Naive thymus-derived CD4-positive, alpha-beta T cell (primary cell): ENCODE results near the gene DLGAP5. TPM values are rescaled to one million over a fixed set of nuclear protein-coding genes. Genes with fewer than 3 reads are reported as not detected.

Experiments
- ATAC-seq: fragments of 150-1000 bp; cut with Tn5 transposase; 2 replicates; pipeline ENCODE4 v1.10.0; 2021; ENCODE audit warnings: mild to moderate bottlenecking, moderate library complexity
- CTCF ChIA-PET: fragments of 350-600 bp; sonication (Branson Sonifier 250); formaldehyde crosslinking; loops from one replicate; lab custom pipeline; 2021; ENCODE audit warnings: antibody characterized with exemption; lab: Charles Lee
- POLR2A ChIA-PET: fragments of 350-600 bp; sonication (Branson Sonifier 250); formaldehyde crosslinking; loops from one replicate; lab custom pipeline; 2021; ENCODE audit warnings: antibody characterized with exemption, inconsistent platforms; lab: Charles Lee
- DNase-seq, 9 donors: peaks; one replicate each; pipeline versions ENCODE4 v3.0.0 to v3.0.0-alpha.2; 2020 to 2022; ENCODE audit warnings: mixed read lengths in 1 of 9
- H3K27ac ChIP-seq: one replicate; pipeline ENCODE4 v1.7.0; 2013; ENCODE audit warnings: mild to moderate bottlenecking, low read depth, low read length, moderate library complexity
- H3K27me3 ChIP-seq, 2 donors: one replicate each; pipeline ENCODE4 v1.7.0; 2013; ENCODE audit warnings: low read length in 2 of 2, mild to moderate bottlenecking in 2 of 2, moderate library complexity in 2 of 2; ENCODE audit not compliant: control insufficient read depth in 2 of 2, insufficient read depth in 2 of 2
- H3K36me3 ChIP-seq, 3 experiments: 1 replicate in 2 of 3; 2 replicates in 1 of 3; pipeline ENCODE4 v1.7.0; 2013; ENCODE audit warnings: low read length in 3 of 3, mild to moderate bottlenecking in 3 of 3, moderate library complexity in 1 of 3; ENCODE audit not compliant: insufficient read depth in 3 of 3, control insufficient read depth in 2 of 3
- H3K4me1 ChIP-seq, 2 donors: one replicate each; pipeline ENCODE4 v1.7.0; 2013; ENCODE audit warnings: low read length in 2 of 2, mild to moderate bottlenecking in 2 of 2, moderate library complexity in 1 of 2; ENCODE audit not compliant: control insufficient read depth in 2 of 2, insufficient read depth in 2 of 2
- H3K4me3 ChIP-seq: 2 replicates; pipeline ENCODE4 v1.7.0; 2013; ENCODE audit warnings: mild to moderate bottlenecking, low read length
- H3K9me3 ChIP-seq, 3 experiments: 1 replicate in 2 of 3; 2 replicates in 1 of 3; pipeline ENCODE4 v1.7.0; 2013; ENCODE audit warnings: low read length in 3 of 3; ENCODE audit not compliant: control insufficient read depth in 2 of 3
- H3K27ac Mint-ChIP-seq, 9 donors: one replicate each; pipeline ENCODE4 v1.8.0; 2020 to 2022; ENCODE audit warnings: mixed read lengths in 9 of 9, mild to moderate bottlenecking in 8 of 9, moderate library complexity in 5 of 9, inconsistent platforms in 2 of 9
- H3K27me3 Mint-ChIP-seq, 5 donors: one replicate each; pipeline ENCODE4 v1.8.0; 2021 to 2022; ENCODE audit warnings: mixed read lengths in 5 of 5, mild to moderate bottlenecking in 1 of 5
- H3K36me3 Mint-ChIP-seq, 5 donors: one replicate each; pipeline ENCODE4 v1.8.0; 2020 to 2022; ENCODE audit warnings: mixed read lengths in 5 of 5, mild to moderate bottlenecking in 3 of 5, inconsistent platforms in 1 of 5
- H3K4me1 Mint-ChIP-seq, 7 donors: one replicate each; pipeline ENCODE4 v1.8.0; 2020 to 2022; ENCODE audit warnings: mixed read lengths in 7 of 7, mild to moderate bottlenecking in 3 of 7, inconsistent platforms in 1 of 7
- H3K4me3 Mint-ChIP-seq, 10 donors: one replicate each; pipeline ENCODE4 v1.8.0; 2020 to 2022; ENCODE audit warnings: mild to moderate bottlenecking in 10 of 10, mixed read lengths in 10 of 10, moderate library complexity in 6 of 10, inconsistent platforms in 2 of 10
- H3K9me3 Mint-ChIP-seq, 11 donors: one replicate each; pipeline ENCODE4 v1.8.0; 2020 to 2022; ENCODE audit warnings: mixed read lengths in 11 of 11, mild to moderate bottlenecking in 4 of 11, inconsistent platforms in 1 of 11, moderate library complexity in 1 of 11
- intact Hi-C, 2 donors: fragments of 100-400 bp; cut with micrococcal nuclease; formaldehyde crosslinking; loops; one replicate each; pipeline ENCODE4 v1.15.1; 2023
- polyA plus RNA-seq, 2 donors: library from polyadenylated mRNA; unstranded; fragments of 300-500 nt; fragmentation: Illumina TruSeq; gene quantifications; one replicate each; pipeline ENCODE4 v1.2.3, GENCODE V29; 2021
- total RNA-seq, 6 experiments: library from RNA in 5 of 6; stranded (reverse) in 5 of 6; gene quantifications; 1 replicate in 5 of 6; 2 replicates in 1 of 6; pipeline ENCODE4 v1.2.3 and lab custom pipeline; 2021 to 2026

DLGAP5 gene
- total and polyA plus RNA-seq, 7 experiments from 2014 or later = 0.49 to 46.7 TPM; not detected in 5

DNA sequence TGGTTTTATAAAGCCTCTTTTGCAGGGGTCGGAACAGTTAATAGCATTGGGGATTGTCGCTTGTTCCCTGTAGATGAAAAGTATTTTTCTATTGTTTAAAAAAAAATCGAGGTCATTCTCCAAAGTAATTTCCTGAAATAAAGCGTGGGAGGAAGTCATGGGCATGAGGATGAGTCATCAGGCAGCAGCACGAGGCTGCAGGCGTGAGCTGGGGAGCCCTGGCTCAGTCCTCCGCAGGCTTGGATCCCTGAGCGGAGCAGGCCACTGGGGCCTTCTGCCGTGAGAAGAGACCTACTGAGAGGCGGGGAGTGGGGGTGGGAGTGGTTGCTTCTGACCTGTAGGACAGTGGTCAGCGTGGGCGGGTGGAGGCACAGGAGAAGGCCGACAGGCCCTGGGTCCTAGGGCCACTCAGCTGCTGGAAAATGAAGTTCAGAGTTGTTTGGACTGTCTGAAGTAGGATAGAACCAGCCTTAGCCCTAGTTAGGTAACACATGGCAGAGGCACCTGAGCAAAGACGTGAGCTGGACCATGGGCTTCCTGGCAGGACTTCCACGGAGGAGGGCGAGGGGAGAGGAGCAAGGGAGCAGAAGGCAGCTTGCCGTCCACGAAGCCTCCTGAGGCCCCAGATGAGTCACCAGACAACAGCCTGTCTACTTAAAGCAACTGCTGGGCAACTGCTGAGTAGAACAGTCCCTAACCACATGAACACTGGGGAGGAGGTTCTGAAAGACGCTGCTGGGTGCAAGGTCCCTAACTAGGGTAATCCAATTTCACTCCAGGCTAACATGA lies 83.4 kb downstream of the DLGAP5 start:
- Mint-ChIP-seq H3K27ac (peak overlapping the region in 1 of 9 donors; percentile 77), H3K4me3 (peak overlapping the region in 1 of 10 donors; percentile 9), H3K27me3 (peaks cover 0 to 4% (median 0%) of the 10 kb centered on the region in 5 donors), H3K4me1 (peaks cover 5 to 29% (median 14%) of the 10 kb centered on the region in 7 donors), H3K36me3 (peaks cover 0 to 19% (median 3%) of the 10 kb centered on the region in 5 donors), H3K9me3 (peaks cover 0 to 15% (median 4%) of the 10 kb centered on the region in 11 donors)
- H3K27ac ChIP-seq = no peak overlapping the region
- peaks cover 4 to 18% of the 10 kb centered on the region in 2 donors for H3K4me1 ChIP-seq
- ATAC-seq (peak; percentile 79), DNase-seq (peak in 1 of 9 donors; percentile 34)
- peaks cover 0 to 5% (median 5%) of the 10 kb centered on the region in 3 experiments for H3K9me3 ChIP-seq
- H3K27me3 ChIP-seq = no peaks in the 10 kb centered on the region
- no peaks in the 10 kb centered on the region for H3K36me3 ChIP-seq
- intact Hi-C loops = no loop called here
- H3K4me3 ChIP-seq = no peak overlapping the region
- CTCF ChIA-PET = no interaction called here
- POLR2A ChIA-PET = no interaction called here

- peaks cover 0 to 15% (median 4%) of the 10 kb centered on the region in 11 donors for H3K9me3 Mint-ChIP-seq
- H3K4me3 Mint-ChIP-seq = no peak overlapping the region
- Histone ChIP-seq H3K9me3 (peaks cover 0 to 5% (median 5%) of the 10 kb centered on the region in 3 experiments), H3K36me3 (no peaks in the 10 kb centered on the region), H3K27me3 (no peaks in the 10 kb centered on the region), H3K4me3 (no peak overlapping the region), H3K4me1 (peaks cover 10 to 32% of the 10 kb centered on the region in 2 donors), H3K27ac (no peak overlapping the region)
- DNase-seq (no peak), ATAC-seq (no peak)
- H3K27me3 Mint-ChIP-seq = no peaks in the 10 kb centered on the region
- ChIA-PET POLR2A (no interaction called here), CTCF (no interaction called here)
- peaks cover 15 to 42% (median 24%) of the 10 kb centered on the region in 7 donors for H3K4me1 Mint-ChIP-seq
- intact Hi-C loops = no loop called here
- no peak overlapping the region for H3K27ac Mint-ChIP-seq
- H3K36me3 Mint-ChIP-seq = peaks cover 0 to 20% (median 3%) of the 10 kb centered on the region in 5 donors
These were observed 85.4 kb downstream of the DLGAP5 start for GRCh38 chr14:55105991-55106390.

GRCh38 chr14:55103971-55104954 lies 87.1 kb downstream of the DLGAP5 start:
- Mint-ChIP-seq H3K4me1 (peaks cover 17 to 54% (median 24%) of the 10 kb centered on the region in 7 donors), H3K36me3 (peaks cover 0 to 22% (median 3%) of the 10 kb centered on the region in 5 donors), H3K9me3 (peaks cover 0 to 15% (median 4%) of the 10 kb centered on the region in 11 donors), H3K27me3 (no peaks in the 10 kb centered on the region), H3K4me3 (peak overlapping the region in 2 of 10 donors; percentile 16 to 66), H3K27ac (peak overlapping the region in 5 of 9 donors; percentile 12 to 97 (median 89))
- H3K9me3 ChIP-seq = peaks cover 0 to 5% (median 5%) of the 10 kb centered on the region in 3 experiments
- H3K4me3 ChIP-seq = no peak overlapping the region
- intact Hi-C loops = loop anchor here in 1 of 2 donors (1.0 to 5.0 kb wide), 2 partner anchors 25 to 38 kb away; partner anchors contain the start of gene LGALS3
- ATAC-seq (no peak), DNase-seq (no peak)
- ChIA-PET POLR2A (interaction anchor here (2.1 kb wide), 1 partner anchor 53 kb away, joined by 7 read pairs; the partner anchor contains the start of gene MAPK1IP1L), CTCF (interaction anchor here (1.8 kb wide), 1 partner anchor 14 kb away, joined by 7 read pairs; no protein-coding TSS in a partner anchor)
- H3K36me3 ChIP-seq = no peaks in the 10 kb centered on the region
- H3K27ac ChIP-seq = no peak overlapping the region
- no peaks in the 10 kb centered on the region for H3K27me3 ChIP-seq
- peaks cover 10 to 32% of the 10 kb centered on the region in 2 donors for H3K4me1 ChIP-seq

- H3K4me1 ChIP-seq = peaks cover 10 to 35% of the 10 kb centered on the region in 2 donors
- H3K27ac ChIP-seq = peak overlapping the region; percentile 41
- Mint-ChIP-seq H3K4me1 (peaks cover 23 to 56% (median 31%) of the 10 kb centered on the region in 7 donors), H3K36me3 (peaks cover 0 to 24% (median 3%) of the 10 kb centered on the region in 5 donors), H3K27ac (peak overlapping the region; percentile 26 to 97 (median 80)), H3K27me3 (no peaks in the 10 kb centered on the region), H3K4me3 (peak overlapping the region; percentile 14 to 66 (median 42)), H3K9me3 (peaks cover 0 to 17% (median 4%) of the 10 kb centered on the region in 11 donors)
- ChIA-PET POLR2A (interaction anchor here (0.6 to 2.1 kb wide), 3 partner anchors 8 to 52 kb away, joined by 3 to 7 read pairs (median 3); partner anchors contain the start of gene MAPK1IP1L), CTCF (interaction anchor here (0.6 to 1.8 kb wide), 2 partner anchors 13 to 1187 kb away, joined by 3 to 7 read pairs; no protein-coding TSS in a partner anchor)
- peak overlapping the region; percentile 5 for H3K4me3 ChIP-seq
- no peaks in the 10 kb centered on the region for H3K27me3 ChIP-seq
- H3K9me3 ChIP-seq = peaks cover 0 to 5% (median 5%) of the 10 kb centered on the region in 3 experiments
- ATAC-seq (peak; percentile 55), DNase-seq (peak in 2 of 9 donors; percentile 14 to 49)
- H3K36me3 ChIP-seq = no peaks in the 10 kb centered on the region
- intact Hi-C loops = loop anchor here in 1 of 2 donors (1.0 to 5.0 kb wide), 2 partner anchors 26 to 39 kb away; partner anchors contain the start of gene LGALS3
These were observed 88.3 kb downstream of the DLGAP5 start for GRCh38 chr14:55103005-55103640.

DNA sequence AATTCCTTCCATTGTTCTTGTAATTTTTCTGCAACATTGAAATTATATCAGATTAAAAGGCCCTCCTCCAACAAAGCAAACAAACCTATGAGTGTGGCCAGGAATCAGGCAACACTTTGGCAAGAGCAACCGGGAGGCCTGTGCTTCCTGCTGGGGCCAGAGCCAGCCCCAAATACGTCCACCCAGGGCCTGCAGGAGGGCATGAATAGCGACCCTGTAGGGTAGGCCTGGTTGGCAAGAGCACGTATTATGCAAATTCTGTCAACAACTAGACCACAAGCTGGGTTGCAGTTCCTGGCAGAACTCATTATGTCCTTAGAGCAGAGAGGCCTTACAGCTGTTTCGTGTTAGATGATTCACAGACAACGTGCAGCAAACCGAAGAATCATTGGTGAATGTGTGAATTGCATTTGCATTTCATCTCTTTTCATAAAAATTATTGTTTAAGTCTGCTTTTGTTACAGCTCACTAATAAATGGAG lies 89.2 kb downstream of the DLGAP5 start:
- peak overlapping the region in 5 of 10 donors; percentile 25 to 66 (median 40) for H3K4me3 Mint-ChIP-seq
- Histone ChIP-seq H3K4me1 (peaks cover 10 to 45% of the 10 kb centered on the region in 2 donors), H3K27me3 (no peaks in the 10 kb centered on the region), H3K36me3 (no peaks in the 10 kb centered on the region), H3K4me3 (no peak overlapping the region), H3K9me3 (peaks cover 0 to 5% (median 5%) of the 10 kb centered on the region in 3 experiments), H3K27ac (peak overlapping the region; percentile 41)
- H3K4me1 Mint-ChIP-seq = peaks cover 28 to 56% (median 32%) of the 10 kb centered on the region in 7 donors
- H3K36me3 Mint-ChIP-seq = peaks cover 0 to 24% (median 3%) of the 10 kb centered on the region in 5 donors
- DNase-seq (peak in 4 of 9 donors; percentile 7 to 43 (median 10)), ATAC-seq (peak; percentile 81)
- peaks cover 0 to 17% (median 4%) of the 10 kb centered on the region in 11 donors for H3K9me3 Mint-ChIP-seq
- H3K27ac Mint-ChIP-seq = peak overlapping the region; percentile 26 to 97 (median 82)
- POLR2A ChIA-PET = interaction anchor here (0.7 to 2.1 kb wide), 3 partner anchors 21 to 90 kb away, joined by 3 to 7 read pairs (median 4); partner anchors contain the start of gene MAPK1IP1L
- CTCF ChIA-PET = interaction anchor here (0.6 to 1.8 kb wide), 3 partner anchors 12 to 1188 kb away, joined by 3 to 7 read pairs (median 3); no protein-coding TSS in a partner anchor
- intact Hi-C loops = loop anchor here in 1 of 2 donors (5.0 kb wide), 1 partner anchor 40 kb away; no protein-coding TSS in a partner anchor
- H3K27me3 Mint-ChIP-seq = no peaks in the 10 kb centered on the region
